Upper lobe of left lung (tissue), 6 donors: ENCODE results near the gene ARHGAP26. TPM values are rescaled to one million over a fixed set of nuclear protein-coding genes. Genes with fewer than 3 reads are reported as not detected.

Source experiments
- ATAC-seq, 2 donors: fragments of 200-7000 bp; cut with Tn5 transposase; one replicate each; pipeline ENCODE4 v1.9.1; 2022; ENCODE audit warnings: mild to moderate bottlenecking in 2 of 2, moderate library complexity in 2 of 2; ENCODE audit not compliant: low FRiP score in 2 of 2
- DNase-seq, 2 donors: peaks; one replicate each; pipeline ENCODE4 v3.0.0-alpha.2; 2019 to 2020
- H3K27ac ChIP-seq, 4 donors: fragments of 200-600 bp; sonication (generic); one replicate each; pipeline ENCODE4 v1.5.1; 2016 to 2019
- H3K27me3 ChIP-seq, 4 donors: fragments of 200-600 bp; sonication (generic); one replicate each; pipeline ENCODE4 v1.5.1; 2017 to 2019
- H3K36me3 ChIP-seq, 4 donors: fragments of 200-600 bp; sonication (generic); one replicate each; pipeline ENCODE4 v1.5.1; 2016 to 2019
- H3K4me1 ChIP-seq, 4 donors: fragments of 200-600 bp; sonication (generic); one replicate each; pipeline ENCODE4 v1.5.1; 2018 to 2019
- H3K4me3 ChIP-seq, 4 donors: fragments of 200-600 bp; sonication (generic); one replicate each; pipeline ENCODE4 v1.5.1; 2017 to 2019; ENCODE audit warnings: mild to moderate bottlenecking in 2 of 4, moderate library complexity in 1 of 4
- H3K9me3 ChIP-seq, 4 donors: fragments of 200-600 bp; sonication (generic); one replicate each; pipeline ENCODE4 v1.5.1; 2018 to 2019
- EP300 ChIP-seq, 4 donors: sonication (generic); formaldehyde crosslinking; IDR thresholded peaks; one replicate each; pipeline ENCODE4 v1.5.1; 2017; ENCODE audit warnings: antibody characterized with exemption in 4 of 4, control low read depth in 2 of 4
- POLR2A ChIP-seq, 4 donors: fragments of 450-650 bp; IDR thresholded peaks; one replicate each; pipeline ENCODE4 v1.5.1; 2016 to 2017; ENCODE audit warnings: antibody characterized with exemption in 4 of 4, mild to moderate bottlenecking in 2 of 4
- POLR2AphosphoS5 ChIP-seq, 2 donors: sonication (generic); formaldehyde crosslinking; IDR thresholded peaks; one replicate each; pipeline ENCODE4 v1.5.1; 2017; ENCODE audit warnings: antibody characterized with exemption in 2 of 2
- WGBS, 2 donors: methylation state at CpG; one replicate each; pipeline ENCODE4 v1.1.5; 2017 to 2018; 5-methylcytosine and 5-hydroxymethylcytosine counted together
- total RNA-seq, 6 donors: library from RNA; depleted of rRNA in 4 of 6; stranded (reverse); fragments of >200 nt in 4 of 6; gene quantifications; one replicate each; pipeline versions ENCODE4 v1.1.0 to v1.2.1, GENCODE V29; 2016 to 2021
- TF ChIP-seq, protein P1 (sequence below), 6 experiments: fragments of 450-650 bp in 4 of 6; fragments of 200-600 bp in 2 of 6; sonication (generic) in 2 of 6; IDR thresholded peaks; one replicate each; pipeline ENCODE4 v1.5.1; 2016 to 2019; ENCODE audit warnings: antibody characterized with exemption in 6 of 6
- donor health status: DM: no; HTN: no; CAD: no; lungs with moderate emphysema.
- donor health status: DM: no; HTN: yes; CAD: no; lungs with severe emphysema.

The ARHGAP26 gene
- total RNA-seq, 6 donors from 2014 or later: 34.9 to 90.1 (median 38.9) TPM

DNA sequence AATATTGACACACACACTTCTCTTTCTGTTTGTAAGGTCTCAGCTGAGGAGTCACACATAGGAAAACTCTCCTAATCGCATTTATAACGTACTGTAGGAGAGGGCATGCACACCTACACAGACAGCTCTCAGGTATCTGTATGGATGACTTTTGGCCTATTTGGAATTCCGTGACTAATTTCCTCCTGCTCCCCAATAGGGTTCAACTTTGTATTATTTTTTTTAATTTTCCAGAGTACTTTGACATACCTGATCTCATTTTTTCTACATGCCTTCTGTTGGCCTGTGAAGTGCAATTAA, 195.9 kb downstream of the ARHGAP26 start:
- Histone ChIP-seq H3K27me3 (no peaks in the 10 kb centered on the region), H3K4me1 (peaks cover 0 to 12% (median 7%) of the 10 kb centered on the region in 4 donors), H3K4me3 (no peak overlapping the region), H3K9me3 (no peaks in the 10 kb centered on the region), H3K36me3 (no peaks in the 10 kb centered on the region), H3K27ac (peak overlapping the region in 1 of 4 donors; percentile 64)
- no peak for ATAC-seq
- 74 to 81% methylated on average over 3 of the region's 3 CpGs for WGBS, 2 donors
- no peak for DNase-seq
- TF ChIP-seq POLR2A (IDR thresholded peaks at IDR 0.05): no peak

DNA sequence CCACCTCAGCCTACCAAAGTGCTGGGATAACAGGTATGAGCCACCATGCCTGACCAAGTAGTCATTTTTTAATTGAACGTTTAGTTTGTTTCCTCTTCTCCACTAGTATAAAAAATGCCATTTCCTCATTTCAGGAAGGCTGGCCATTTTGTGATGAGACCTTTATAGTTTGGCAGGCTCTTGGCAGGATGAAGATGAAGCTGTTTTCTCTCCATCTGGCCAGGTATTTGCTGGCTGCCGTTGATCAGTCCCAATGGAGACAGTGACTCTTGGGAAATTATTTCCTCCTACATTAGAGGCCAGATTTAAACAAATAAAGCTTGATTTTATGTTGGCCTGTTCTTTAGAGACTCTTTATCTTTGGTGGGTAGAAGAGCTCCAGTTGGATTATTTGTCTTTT, 199.0 kb downstream of the ARHGAP26 start:
- Histone ChIP-seq H3K4me1 (peaks cover 5 to 26% (median 16%) of the 10 kb centered on the region in 4 donors), H3K9me3 (no peaks in the 10 kb centered on the region), H3K27me3 (no peaks in the 10 kb centered on the region), H3K4me3 (no peak overlapping the region), H3K27ac (no peak overlapping the region), H3K36me3 (no peaks in the 10 kb centered on the region)
- ATAC-seq (no peak), DNase-seq (no peak)
- TF ChIP-seq POLR2AphosphoS5 (IDR thresholded peaks at IDR 0.05): no peak
- TF ChIP-seq, protein P1, sequence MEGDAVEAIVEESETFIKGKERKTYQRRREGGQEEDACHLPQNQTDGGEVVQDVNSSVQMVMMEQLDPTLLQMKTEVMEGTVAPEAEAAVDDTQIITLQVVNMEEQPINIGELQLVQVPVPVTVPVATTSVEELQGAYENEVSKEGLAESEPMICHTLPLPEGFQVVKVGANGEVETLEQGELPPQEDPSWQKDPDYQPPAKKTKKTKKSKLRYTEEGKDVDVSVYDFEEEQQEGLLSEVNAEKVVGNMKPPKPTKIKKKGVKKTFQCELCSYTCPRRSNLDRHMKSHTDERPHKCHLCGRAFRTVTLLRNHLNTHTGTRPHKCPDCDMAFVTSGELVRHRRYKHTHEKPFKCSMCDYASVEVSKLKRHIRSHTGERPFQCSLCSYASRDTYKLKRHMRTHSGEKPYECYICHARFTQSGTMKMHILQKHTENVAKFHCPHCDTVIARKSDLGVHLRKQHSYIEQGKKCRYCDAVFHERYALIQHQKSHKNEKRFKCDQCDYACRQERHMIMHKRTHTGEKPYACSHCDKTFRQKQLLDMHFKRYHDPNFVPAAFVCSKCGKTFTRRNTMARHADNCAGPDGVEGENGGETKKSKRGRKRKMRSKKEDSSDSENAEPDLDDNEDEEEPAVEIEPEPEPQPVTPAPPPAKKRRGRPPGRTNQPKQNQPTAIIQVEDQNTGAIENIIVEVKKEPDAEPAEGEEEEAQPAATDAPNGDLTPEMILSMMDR (IDR thresholded peaks at IDR 0.05): no peak
- no peak for TF ChIP-seq POLR2A (IDR thresholded peaks at IDR 0.05)
- TF ChIP-seq EP300 (IDR thresholded peaks at IDR 0.05): no peak
- 62 to 73% methylated on average over 2 of the region's 2 CpGs for whole genome bisulfite sequencing, 2 donors

DNA sequence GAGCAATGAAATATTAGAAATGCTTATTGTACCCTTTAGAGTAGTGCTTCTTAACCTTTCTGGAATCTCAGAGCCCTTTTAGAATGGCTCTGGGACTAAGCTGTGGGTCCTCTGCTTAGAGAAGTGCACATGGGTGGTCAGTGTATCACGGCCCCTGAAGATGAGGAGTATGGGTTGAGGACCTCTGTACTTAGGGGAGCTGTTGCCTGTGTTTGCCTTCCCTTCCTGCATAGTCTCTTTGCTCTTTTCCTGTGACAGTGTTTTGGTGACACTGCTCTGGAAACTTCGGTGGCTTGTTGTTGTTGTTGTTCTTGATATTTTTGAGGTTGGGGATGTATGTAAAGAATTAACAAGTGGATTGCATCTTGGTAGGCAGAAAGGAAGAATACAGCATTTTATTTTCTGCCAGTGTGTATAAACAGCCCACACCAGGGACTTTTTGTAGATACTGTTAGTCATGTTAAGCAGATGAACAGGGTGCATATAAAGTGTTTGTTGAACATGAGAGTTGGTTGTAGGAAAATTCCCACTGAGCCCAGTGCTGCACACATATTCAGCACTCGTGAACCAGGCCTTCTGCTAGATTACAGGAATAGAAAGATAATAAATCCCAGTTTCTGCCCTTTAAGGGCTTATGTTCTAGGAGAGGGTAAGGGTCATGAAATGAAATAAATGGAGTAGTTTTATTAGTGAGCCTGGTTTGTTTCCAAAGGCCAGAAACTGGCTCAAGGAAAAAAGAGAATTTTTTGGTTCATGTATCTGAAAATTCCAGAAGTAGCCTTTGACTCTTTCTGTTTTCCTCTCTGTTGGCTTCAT, 199.7 kb downstream of the ARHGAP26 start:
- Histone ChIP-seq H3K27ac (peak overlapping the region in 1 of 4 donors; percentile 54), H3K27me3 (no peaks in the 10 kb centered on the region), H3K9me3 (no peaks in the 10 kb centered on the region), H3K4me1 (peaks cover 5 to 32% (median 16%) of the 10 kb centered on the region in 4 donors), H3K4me3 (no peak overlapping the region), H3K36me3 (no peaks in the 10 kb centered on the region)
- ATAC-seq: no peak
- DNase-seq: no peak
- 71 to 75% methylated on average over 3 of the region's 3 CpGs for WGBS, 2 donors
- TF ChIP-seq, protein P1 (IDR thresholded peaks at IDR 0.05): no peak
- TF ChIP-seq EP300 (IDR thresholded peaks at IDR 0.05): no peak
- no peak for TF ChIP-seq POLR2AphosphoS5 (IDR thresholded peaks at IDR 0.05)
- TF ChIP-seq POLR2A (IDR thresholded peaks at IDR 0.05): no peak

DNA sequence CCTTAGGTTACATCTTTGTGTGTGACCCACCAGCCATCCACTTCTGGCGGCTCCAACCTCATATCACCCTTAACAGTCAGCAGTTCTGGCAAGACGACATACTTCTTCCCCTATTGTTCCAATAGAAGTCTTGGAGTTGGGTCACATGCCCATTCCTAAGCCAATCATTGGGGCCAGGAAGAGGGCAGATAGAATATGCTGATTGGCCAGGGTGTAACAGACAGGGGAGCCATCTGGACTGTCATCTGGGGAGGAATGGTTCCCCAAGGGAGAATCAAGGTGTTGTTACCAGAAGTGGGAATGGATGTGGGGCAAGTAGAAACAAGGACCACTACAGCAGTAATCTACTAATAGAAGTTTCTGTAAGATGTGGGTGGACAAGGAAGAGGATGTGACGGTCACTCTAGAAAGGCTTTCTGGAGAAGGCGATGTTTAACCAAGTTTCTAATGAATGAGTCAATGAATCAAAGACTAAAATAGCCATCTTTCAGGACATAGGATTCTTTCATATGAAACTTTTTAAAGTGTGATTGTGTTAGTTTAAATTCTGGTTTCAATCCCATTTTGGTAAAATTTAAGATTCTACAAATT, 200.4 kb downstream of the ARHGAP26 start:
- H3K4me1 ChIP-seq: peaks cover 5 to 31% (median 16%) of the 10 kb centered on the region in 4 donors
- H3K27ac ChIP-seq: no peak overlapping the region
- no peaks in the 10 kb centered on the region for H3K27me3 ChIP-seq
- no peak overlapping the region for H3K4me3 ChIP-seq
- no peak for TF ChIP-seq EP300 (IDR thresholded peaks at IDR 0.05)
- TF ChIP-seq, protein P1 (IDR thresholded peaks at IDR 0.05): no peak
- no peak for TF ChIP-seq POLR2AphosphoS5 (IDR thresholded peaks at IDR 0.05)
- TF ChIP-seq POLR2A (IDR thresholded peaks at IDR 0.05): no peak
- no peaks in the 10 kb centered on the region for H3K36me3 ChIP-seq
- no peaks in the 10 kb centered on the region for H3K9me3 ChIP-seq
- DNase-seq (no peak), ATAC-seq (no peak)
- 89 to 99% methylated on average over 4 of the region's 4 CpGs for WGBS, 2 donors

DNA sequence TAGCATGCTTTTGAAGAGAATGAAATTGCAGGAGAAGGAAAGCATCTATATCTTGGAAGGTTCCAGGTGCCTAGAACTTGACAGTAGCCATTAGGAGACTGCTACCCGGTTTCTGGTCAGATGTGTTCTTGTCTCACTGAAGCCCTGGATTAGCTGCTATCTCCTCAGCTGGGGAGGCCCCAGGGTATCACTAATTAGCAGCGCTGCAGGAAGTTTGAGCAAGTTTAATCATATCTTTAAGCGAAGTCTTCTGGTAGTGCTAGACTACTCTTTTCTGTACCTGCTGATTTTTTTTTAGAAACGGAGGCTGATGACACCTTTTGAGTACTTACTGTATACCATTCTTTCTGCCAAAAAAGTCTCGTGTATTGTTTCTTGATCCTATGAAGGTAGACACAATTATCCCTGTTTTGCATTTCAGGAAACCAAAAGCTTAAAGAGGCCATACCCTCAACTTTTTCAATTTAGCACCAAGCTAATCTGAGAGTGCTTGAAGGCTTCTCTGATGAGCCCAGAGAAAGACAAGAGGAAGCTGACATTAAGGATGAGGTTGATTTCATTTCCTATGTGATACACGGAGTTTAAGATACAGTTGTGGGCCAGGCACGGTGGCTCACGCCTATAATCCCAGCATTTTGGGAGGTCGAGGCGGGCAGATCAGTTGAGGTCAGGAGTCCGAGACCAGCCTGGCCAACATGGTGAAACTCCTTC, 201.3 kb downstream of the ARHGAP26 start:
- DNase-seq (no peak), ATAC-seq (no peak)
- H3K9me3 ChIP-seq: no peaks in the 10 kb centered on the region
- no peaks in the 10 kb centered on the region for H3K36me3 ChIP-seq
- WGBS, 2 donors: 77 to 79% methylated on average over 11 of the region's 11 CpGs
- no peak overlapping the region for H3K4me3 ChIP-seq
- peaks cover 0 to 23% (median 13%) of the 10 kb centered on the region in 4 donors for H3K4me1 ChIP-seq
- H3K27me3 ChIP-seq: no peaks in the 10 kb centered on the region
- peak overlapping the region in 1 of 4 donors; percentile 11 for H3K27ac ChIP-seq
- no peak for TF ChIP-seq POLR2A (IDR thresholded peaks at IDR 0.05)
- no peak for TF ChIP-seq EP300 (IDR thresholded peaks at IDR 0.05)
- no peak for TF ChIP-seq POLR2AphosphoS5 (IDR thresholded peaks at IDR 0.05)
- TF ChIP-seq, protein P1 (IDR thresholded peaks at IDR 0.05): no peak
